ENCODE data around the gene GBP3. TPM values are rescaled to one million over a fixed set of nuclear protein-coding genes. Genes with fewer than 3 reads are reported as not detected.

The GBP3 gene
- polyA plus RNA-seq (2013, experiment 1 of 2): not detected
- polyA plus RNA-seq (2013, experiment 2 of 2): not detected

GRCh38 chr1:89022167-89022959 lies at the start of gene GBP3:
GBP3 (minus strand) TSS chr1:89022866; CDS start chr1:89020721, 2,145 bp downstream.
- Histone ChIP-seq H4K8ac (ENCODE audit: low read depth, low read length) (no peak within 1 kb of the TSS), H3K27ac (ENCODE audit: low read depth, low read length) (no peak within 1 kb of the TSS), H2AK5ac (ENCODE audit: low read length) (no peak within 1 kb of the TSS), H2BK15ac (replicated peaks; ENCODE audit: low read depth) (no peak within 1 kb of the TSS), H3K79me2 (ENCODE audit: control insufficient read depth, insufficient read depth, low read length) (no peaks in the 10 kb centered on the region), H3K4ac (ENCODE audit: low read depth, low read length) (no peak within 1 kb of the TSS), H2BK120ac (ENCODE audit: low read depth, low read length) (no peak within 1 kb of the TSS), H3K4me1 (ENCODE audit: control insufficient read depth, low read depth, low read length) (no peaks in the 10 kb centered on the region), H3K18ac (ENCODE audit: low read length) (no peak within 1 kb of the TSS), H3K27me3 (ENCODE audit: insufficient read depth, low read length, poor library complexity) (no peaks in the 10 kb centered on the region), H3K79me1 (ENCODE audit: low read length) (no peaks in the 10 kb centered on the region), H3K23ac (ENCODE audit: low read length) (no peak within 1 kb of the TSS), H3K9ac (ENCODE audit: low read length) (no peak within 1 kb of the TSS), H3K56ac (ENCODE audit: low read length) (peak within 1 kb of the TSS; percentile 34), H3K4me2 (ENCODE audit: low read length) (no peak within 1 kb of the TSS), H2BK5ac (ENCODE audit: low read length) (no peak within 1 kb of the TSS), H4K5ac (ENCODE audit: low read length) (no peak within 1 kb of the TSS), H3K36me3 (ENCODE audit: control insufficient read depth, insufficient read depth, low read length) (no peaks in the 10 kb centered on the region), H3K4me3 (ENCODE audit: low read length) (no peak within 1 kb of the TSS)
- no peak for DNase-seq
- no CpG with 5 or more reads among the region's 5 CpGs for WGBS (ENCODE audit: extremely low coverage, insufficient coverage, low lambda C conversion rate)

GRCh38 chr1:89070509-89070908 lies 47.8 kb upstream of the GBP3 start:
- DNase-seq: no peak
- Histone ChIP-seq H3K23ac (ENCODE audit: low read length) (no peak overlapping the region), H3K79me2 (ENCODE audit: control insufficient read depth, insufficient read depth, low read length) (no peaks in the 10 kb centered on the region), H3K27ac (ENCODE audit: low read depth, low read length) (no peak overlapping the region), H4K8ac (ENCODE audit: low read depth, low read length) (no peak overlapping the region), H3K4me3 (ENCODE audit: low read length) (no peak overlapping the region), H4K5ac (ENCODE audit: low read length) (no peak overlapping the region), H3K4me2 (ENCODE audit: low read length) (no peak overlapping the region), H3K27me3 (ENCODE audit: insufficient read depth, low read length, poor library complexity) (no peaks in the 10 kb centered on the region), H2AK5ac (ENCODE audit: low read length) (no peak overlapping the region), H2BK5ac (ENCODE audit: low read length) (no peak overlapping the region), H3K36me3 (ENCODE audit: control insufficient read depth, insufficient read depth, low read length) (no peaks in the 10 kb centered on the region), H3K79me1 (ENCODE audit: low read length) (no peaks in the 10 kb centered on the region), H3K9ac (ENCODE audit: low read length) (no peak overlapping the region), H3K18ac (ENCODE audit: low read length) (no peak overlapping the region), H3K4ac (ENCODE audit: low read depth, low read length) (no peak overlapping the region), H2BK120ac (ENCODE audit: low read depth, low read length) (no peak overlapping the region), H2BK15ac (replicated peaks; ENCODE audit: low read depth) (no peak overlapping the region), H3K4me1 (ENCODE audit: control insufficient read depth, low read depth, low read length) (no peaks in the 10 kb centered on the region), H3K56ac (ENCODE audit: low read length) (no peak overlapping the region)
- no CpG with 5 or more reads among the region's 1 CpG for WGBS (ENCODE audit: extremely low coverage, insufficient coverage, low lambda C conversion rate)

GRCh38 chr1:89069951-89070350 lies 47.3 kb upstream of the GBP3 start:
- Histone ChIP-seq H2BK15ac (replicated peaks; ENCODE audit: low read depth) (no peak overlapping the region), H3K18ac (ENCODE audit: low read length) (no peak overlapping the region), H3K79me2 (ENCODE audit: control insufficient read depth, insufficient read depth, low read length) (no peaks in the 10 kb centered on the region), H3K27ac (ENCODE audit: low read depth, low read length) (no peak overlapping the region), H3K4ac (ENCODE audit: low read depth, low read length) (no peak overlapping the region), H3K4me3 (ENCODE audit: low read length) (no peak overlapping the region), H2BK120ac (ENCODE audit: low read depth, low read length) (no peak overlapping the region), H2AK5ac (ENCODE audit: low read length) (no peak overlapping the region), H3K9ac (ENCODE audit: low read length) (no peak overlapping the region), H3K79me1 (ENCODE audit: low read length) (no peaks in the 10 kb centered on the region), H2BK5ac (ENCODE audit: low read length) (no peak overlapping the region), H3K27me3 (ENCODE audit: insufficient read depth, low read length, poor library complexity) (no peaks in the 10 kb centered on the region), H3K36me3 (ENCODE audit: control insufficient read depth, insufficient read depth, low read length) (no peaks in the 10 kb centered on the region), H3K56ac (ENCODE audit: low read length) (no peak overlapping the region), H3K23ac (ENCODE audit: low read length) (no peak overlapping the region), H3K4me2 (ENCODE audit: low read length) (no peak overlapping the region), H4K5ac (ENCODE audit: low read length) (no peak overlapping the region), H4K8ac (ENCODE audit: low read depth, low read length) (no peak overlapping the region), H3K4me1 (ENCODE audit: control insufficient read depth, low read depth, low read length) (no peaks in the 10 kb centered on the region)
- no peak for DNase-seq
- WGBS (ENCODE audit: extremely low coverage, insufficient coverage, low lambda C conversion rate): no CpG with 5 or more reads among the region's 2 CpGs

GRCh38 chr1:89068291-89068690 lies 45.6 kb upstream of the GBP3 start:
- Histone ChIP-seq H3K18ac (ENCODE audit: low read length) (no peak overlapping the region), H3K79me2 (ENCODE audit: control insufficient read depth, insufficient read depth, low read length) (no peaks in the 10 kb centered on the region), H3K27me3 (ENCODE audit: insufficient read depth, low read length, poor library complexity) (no peaks in the 10 kb centered on the region), H2BK5ac (ENCODE audit: low read length) (no peak overlapping the region), H2BK120ac (ENCODE audit: low read depth, low read length) (no peak overlapping the region), H4K5ac (ENCODE audit: low read length) (no peak overlapping the region), H3K27ac (ENCODE audit: low read depth, low read length) (no peak overlapping the region), H3K4me1 (ENCODE audit: control insufficient read depth, low read depth, low read length) (no peaks in the 10 kb centered on the region), H3K79me1 (ENCODE audit: low read length) (no peaks in the 10 kb centered on the region), H4K8ac (ENCODE audit: low read depth, low read length) (no peak overlapping the region), H3K4ac (ENCODE audit: low read depth, low read length) (no peak overlapping the region), H3K36me3 (ENCODE audit: control insufficient read depth, insufficient read depth, low read length) (no peaks in the 10 kb centered on the region), H3K56ac (ENCODE audit: low read length) (no peak overlapping the region), H3K9ac (ENCODE audit: low read length) (no peak overlapping the region), H3K4me3 (ENCODE audit: low read length) (no peak overlapping the region), H3K23ac (ENCODE audit: low read length) (no peak overlapping the region), H3K4me2 (ENCODE audit: low read length) (no peak overlapping the region), H2BK15ac (replicated peaks; ENCODE audit: low read depth) (no peak overlapping the region), H2AK5ac (ENCODE audit: low read length) (no peak overlapping the region)
- DNase-seq: no peak

- Histone ChIP-seq H3K27ac (ENCODE audit: low read depth, low read length) (no peak within 1 kb of the TSS), H3K9ac (ENCODE audit: low read length) (no peak within 1 kb of the TSS), H3K79me1 (ENCODE audit: low read length) (no peaks in the 10 kb centered on the region), H3K4me1 (ENCODE audit: control insufficient read depth, low read depth, low read length) (no peaks in the 10 kb centered on the region), H4K8ac (ENCODE audit: low read depth, low read length) (no peak within 1 kb of the TSS), H3K18ac (ENCODE audit: low read length) (no peak within 1 kb of the TSS), H3K4me2 (ENCODE audit: low read length) (no peak within 1 kb of the TSS), H2BK5ac (ENCODE audit: low read length) (no peak within 1 kb of the TSS), H3K27me3 (ENCODE audit: insufficient read depth, low read length, poor library complexity) (no peaks in the 10 kb centered on the region), H3K23ac (ENCODE audit: low read length) (no peak within 1 kb of the TSS), H4K5ac (ENCODE audit: low read length) (no peak within 1 kb of the TSS), H3K4ac (ENCODE audit: low read depth, low read length) (no peak within 1 kb of the TSS), H2BK15ac (replicated peaks; ENCODE audit: low read depth) (no peak within 1 kb of the TSS), H2AK5ac (ENCODE audit: low read length) (no peak within 1 kb of the TSS), H2BK120ac (ENCODE audit: low read depth, low read length) (no peak within 1 kb of the TSS), H3K79me2 (ENCODE audit: control insufficient read depth, insufficient read depth, low read length) (no peaks in the 10 kb centered on the region), H3K56ac (ENCODE audit: low read length) (no peak within 1 kb of the TSS), H3K36me3 (ENCODE audit: control insufficient read depth, insufficient read depth, low read length) (no peaks in the 10 kb centered on the region), H3K4me3 (ENCODE audit: low read length) (no peak within 1 kb of the TSS)
- WGBS (ENCODE audit: extremely low coverage, insufficient coverage, low lambda C conversion rate): no CpG with 5 or more reads among the region's 4 CpGs
- DNase-seq: no peak
Observed at GRCh38 chr1:89065079-89065868, 42.6 kb upstream of the GBP3 start, which contains the start of gene GBP1. GBP1 (minus strand) TSS chr1:89065208; CDS start chr1:89063234, 1,974 bp downstream.
